NAMALWA (cell line): ENCODE results near the gene RBMY1E.
"Not testable (repeated sequence)": the region's sequence is repeated elsewhere in the genome, so short reads cannot be mapped to it uniquely, and the experiment has no call there.

Experiments used
- DNase-seq: peaks from one replicate; pipeline ENCODE4 v3.0.0-alpha.2; 2015; ENCODE audit warnings: low spot score

RBMY1E gene

GRCh38 chrY:21917932-21918331 is at the start of gene RBMY1E:
TSS of gene RBMY1E (minus strand) at chrY:21918032. CDS start at chrY:21916054, 1,978 bp downstream.
- not testable (repeated sequence) for DNase-seq

DNA sequence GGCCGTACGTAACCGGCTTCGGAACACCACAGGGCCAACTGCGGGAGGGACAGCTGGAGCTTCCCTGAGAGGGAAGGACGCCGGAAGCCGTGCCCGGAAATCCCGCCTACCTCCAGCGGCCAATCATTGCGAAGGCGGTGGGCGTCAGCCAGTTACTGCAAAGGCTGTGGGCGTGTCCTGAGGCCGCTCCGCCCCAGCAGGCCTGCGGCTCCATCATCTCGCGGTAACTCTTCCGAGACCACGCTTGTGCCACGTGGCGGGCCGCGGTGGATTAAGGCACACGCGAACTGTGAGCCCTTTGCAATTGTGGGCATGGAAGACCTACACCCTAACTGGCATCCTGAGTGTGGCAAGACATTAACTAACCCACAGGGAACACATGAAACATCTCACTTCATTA is 23.4 kb downstream of the RBMY1E start, which contains the start of gene RBMY1D:
RBMY1D (minus strand) TSS at position 101 of the 400 bp plus-strand sequence. CDS start 2,013 bp downstream, outside the sequence.
- not testable (repeated sequence) for DNase-seq

DNA sequence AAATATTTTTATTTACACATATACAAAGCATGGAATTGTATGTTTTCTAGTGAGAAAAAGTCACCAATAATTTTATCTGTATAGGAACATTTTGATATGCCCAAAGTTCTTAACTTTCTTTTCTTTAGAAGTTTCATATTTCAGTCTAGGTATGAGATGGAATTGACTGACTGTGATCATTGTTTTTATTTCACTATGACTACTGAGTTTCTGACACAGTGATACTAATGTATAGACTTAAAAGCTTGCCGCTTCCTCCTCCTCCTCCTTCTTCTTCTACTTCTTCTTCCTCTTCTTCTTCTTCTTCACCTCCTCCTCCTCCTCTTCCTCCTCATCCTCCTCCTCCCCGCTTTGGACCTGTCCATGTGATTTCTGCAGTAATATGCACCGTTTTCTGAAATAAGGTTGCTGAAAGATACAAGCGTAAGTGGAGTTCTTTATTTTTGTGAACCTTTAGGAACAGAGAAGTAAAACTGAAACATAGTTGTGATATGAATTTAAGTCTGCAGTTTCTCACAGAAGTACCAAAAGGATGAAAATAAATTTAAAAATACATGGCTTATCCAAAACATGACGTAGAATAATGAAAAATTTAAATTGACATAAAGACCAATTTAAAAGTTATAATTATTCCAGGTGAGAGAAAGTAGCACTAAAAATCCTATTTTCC is 48.3 kb downstream of the RBMY1E start:
- not testable (repeated sequence) for DNase-seq
